C4-2B (cell line): Measurements from ENCODE around the gene SOX12.

Experiments
- CTCF ChIP-seq: fragments of 450-650 bp; conservative IDR thresholded peaks from 2 replicates; pipeline ENCODE4 v1.5.1; 2017; ENCODE audit warnings: mild to moderate bottlenecking
- ZFX ChIP-seq: fragments of 450-650 bp; IDR thresholded peaks from 2 replicates; pipeline ENCODE4 v1.6.1; 2017

GRCh38 chr20:361561-361960 lies 36.2 kb downstream of the SOX12 start:
- no peak for TF ChIP-seq CTCF
- TF ChIP-seq ZFX, result no peak
